Hepatocyte (in vitro differentiated cells): Measurements from ENCODE around the gene ATP2C2. TPM values are rescaled to one million over a fixed set of nuclear protein-coding genes. Genes with fewer than 3 reads are reported as not detected.
A peak's percentile ranks its signal among the peaks of the same experiment; 100 is the strongest.

Source experiments
- DNase-seq: peaks from one replicate; pipeline ENCODE4 v3.0.0-alpha.2; 2016; ENCODE audit warnings: low spot score
- H2AFZ ChIP-seq: fragments of 200-600 bp; sonication (generic); 2 replicates; pipeline ENCODE4 v1.6.0; 2016; ENCODE audit warnings: antibody characterized with exemption, mild to moderate bottlenecking
- H3K27ac ChIP-seq: fragments of 200-600 bp; sonication (generic); 2 replicates; pipeline ENCODE4 v1.5.1; 2016; ENCODE audit warnings: mild to moderate bottlenecking
- H3K27me3 ChIP-seq: fragments of 200-600 bp; sonication (generic); 2 replicates; pipeline ENCODE4 v1.6.1; 2016
- H3K36me3 ChIP-seq: fragments of 200-600 bp; sonication (generic); replicated peaks from 2 replicates; pipeline ENCODE4 v1.5.1; 2016; ENCODE audit warnings: low read depth; ENCODE audit not compliant: insufficient read depth
- H3K4me1 ChIP-seq: fragments of 200-600 bp; sonication (generic); 2 replicates; pipeline ENCODE4 v1.5.1; 2016; ENCODE audit warnings: mild to moderate bottlenecking, moderate library complexity; ENCODE audit not compliant: insufficient read depth
- H3K4me2 ChIP-seq: fragments of 200-600 bp; sonication (generic); 2 replicates; pipeline ENCODE4 v1.6.0; 2016
- H3K4me3 ChIP-seq: fragments of 200-600 bp; sonication (generic); 2 replicates; pipeline ENCODE4 v1.5.1; 2016; ENCODE audit warnings: mild to moderate bottlenecking
- H3K79me2 ChIP-seq: fragments of 200-600 bp; sonication (generic); 2 replicates; pipeline ENCODE4 v1.6.0; 2017; ENCODE audit warnings: mild to moderate bottlenecking
- H3K9me2 ChIP-seq: fragments of 200-600 bp; sonication (generic); replicated peaks from 2 replicates; pipeline ENCODE4 v1.6.0; 2017; ENCODE audit warnings: mild to moderate bottlenecking; ENCODE audit not compliant: insufficient read depth
- H3K9me3 ChIP-seq: fragments of 200-600 bp; sonication (generic); 2 replicates; pipeline ENCODE4 v1.5.1; 2016; ENCODE audit warnings: low read depth, mild to moderate bottlenecking
- H4K20me1 ChIP-seq: fragments of 200-600 bp; sonication (generic); 2 replicates; pipeline ENCODE4 v1.6.0; 2016; ENCODE audit warnings: mild to moderate bottlenecking; ENCODE audit not compliant: insufficient read depth, poor library complexity, severe bottlenecking
- EZH2 ChIP-seq: fragments of 200-600 bp; sonication (generic); IDR thresholded peaks from 2 replicates; pipeline ENCODE4 v1.6.1; 2016; ENCODE audit warnings: antibody characterized with exemption, mild to moderate bottlenecking, borderline replicate concordance
- EZH2phosphoT487 ChIP-seq: fragments of 200-600 bp; sonication (generic); IDR thresholded peaks from one replicate; pipeline ENCODE4 v1.6.1; 2018; ENCODE audit warnings: antibody characterized with exemption, mild to moderate bottlenecking, low read depth, moderate library complexity; ENCODE audit not compliant: unreplicated experiment, severe bottlenecking
- WGBS: methylation state at CpG from one replicate; pipeline ENCODE4 v1.1.6; 2016; ENCODE audit warnings: low lambda C conversion rate; ENCODE audit errors: missing lambda C conversion rate; 5-methylcytosine and 5-hydroxymethylcytosine counted together
- polyA plus RNA-seq: library from polyadenylated mRNA; unstranded; fragments of >200 nt; fragmentation: Nextera tagmentation; extraction: Ambion mirVana; gene quantifications from 2 replicates; pipeline ENCODE4 v1.2.1, GENCODE V29; 2016
- total RNA-seq: library from RNA; depleted of rRNA; stranded (reverse); fragments of >200 nt; gene quantifications from 2 replicates; pipeline ENCODE4 v1.2.3, GENCODE V29; 2014
- TF ChIP-seq, protein P1 (sequence below): fragments of 200-600 bp; sonication (generic); IDR thresholded peaks from 2 replicates; pipeline ENCODE4 v1.5.1; 2016; ENCODE audit warnings: antibody characterized with exemption, mild to moderate bottlenecking; ENCODE audit not compliant: poor library complexity

ATP2C2 gene
- total and polyA plus RNA-seq, 2 experiments from 2014 or later = 6.0 to 6.8 TPM

DNA sequence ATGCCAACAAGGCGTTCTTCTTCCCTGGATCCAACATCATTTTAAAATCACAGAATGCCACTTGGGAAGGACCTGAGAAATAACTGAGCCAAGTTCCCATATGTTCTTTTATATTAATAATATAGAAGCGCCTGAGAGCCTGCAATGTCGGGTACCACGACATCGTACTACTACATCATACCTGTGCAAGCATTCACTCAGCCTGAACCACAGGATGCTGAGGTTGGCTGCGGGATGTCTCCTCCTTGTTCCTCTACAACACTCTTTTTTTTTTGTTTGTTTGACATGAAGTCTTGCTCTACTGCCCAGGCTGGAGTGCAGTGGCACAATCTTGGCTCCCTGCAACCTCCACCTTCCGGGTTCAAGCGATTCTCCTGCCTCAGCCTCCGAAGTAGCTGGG, 2.1 kb upstream of the ATP2C2 start:
- Histone ChIP-seq H3K4me3 (no peak overlapping the region), H3K4me2 (no peak overlapping the region), H3K9me3 (no peaks in the 10 kb centered on the region), H3K27me3 (peaks cover 32% of the 10 kb centered on the region), H3K79me2 (no peaks in the 10 kb centered on the region), H4K20me1 (no peaks in the 10 kb centered on the region), H3K9me2 (no peaks in the 10 kb centered on the region), H3K4me1 (peaks cover 4% of the 10 kb centered on the region), H3K27ac (no peak overlapping the region), H2AFZ (no peak overlapping the region), H3K36me3 (no peaks in the 10 kb centered on the region)
- 87% methylated on average over 9 of the region's 9 CpGs for WGBS
- DNase-seq = no peak
- TF ChIP-seq EZH2 = no peak
- TF ChIP-seq EZH2phosphoT487 = no peak
- TF ChIP-seq, protein P1, sequence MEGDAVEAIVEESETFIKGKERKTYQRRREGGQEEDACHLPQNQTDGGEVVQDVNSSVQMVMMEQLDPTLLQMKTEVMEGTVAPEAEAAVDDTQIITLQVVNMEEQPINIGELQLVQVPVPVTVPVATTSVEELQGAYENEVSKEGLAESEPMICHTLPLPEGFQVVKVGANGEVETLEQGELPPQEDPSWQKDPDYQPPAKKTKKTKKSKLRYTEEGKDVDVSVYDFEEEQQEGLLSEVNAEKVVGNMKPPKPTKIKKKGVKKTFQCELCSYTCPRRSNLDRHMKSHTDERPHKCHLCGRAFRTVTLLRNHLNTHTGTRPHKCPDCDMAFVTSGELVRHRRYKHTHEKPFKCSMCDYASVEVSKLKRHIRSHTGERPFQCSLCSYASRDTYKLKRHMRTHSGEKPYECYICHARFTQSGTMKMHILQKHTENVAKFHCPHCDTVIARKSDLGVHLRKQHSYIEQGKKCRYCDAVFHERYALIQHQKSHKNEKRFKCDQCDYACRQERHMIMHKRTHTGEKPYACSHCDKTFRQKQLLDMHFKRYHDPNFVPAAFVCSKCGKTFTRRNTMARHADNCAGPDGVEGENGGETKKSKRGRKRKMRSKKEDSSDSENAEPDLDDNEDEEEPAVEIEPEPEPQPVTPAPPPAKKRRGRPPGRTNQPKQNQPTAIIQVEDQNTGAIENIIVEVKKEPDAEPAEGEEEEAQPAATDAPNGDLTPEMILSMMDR = no peak

DNA sequence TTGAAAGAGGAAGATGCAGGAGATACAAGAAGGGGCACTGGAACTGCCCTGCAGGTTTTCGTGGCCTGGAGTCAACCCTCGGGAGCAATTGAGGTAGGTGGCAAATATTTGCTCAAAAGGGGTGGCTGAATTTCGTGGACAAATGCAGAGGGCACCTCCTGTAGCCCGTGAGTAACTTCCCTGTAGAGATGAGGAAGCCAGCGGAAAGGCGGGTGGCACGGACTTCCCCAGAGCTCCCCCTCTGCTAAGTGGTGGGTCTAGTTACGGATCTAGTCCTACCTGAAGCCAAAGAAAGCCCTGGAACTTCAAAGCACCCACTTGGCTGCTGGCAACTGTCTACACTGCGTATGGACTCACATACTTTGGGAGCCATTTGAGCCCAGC, 1.0 kb upstream of the ATP2C2 start:
- Histone ChIP-seq H3K36me3 (no peaks in the 10 kb centered on the region), H4K20me1 (no peaks in the 10 kb centered on the region), H3K27me3 (peaks cover 32% of the 10 kb centered on the region), H3K27ac (no peak overlapping the region), H2AFZ (no peak overlapping the region), H3K9me3 (no peaks in the 10 kb centered on the region), H3K4me2 (no peak overlapping the region), H3K9me2 (no peaks in the 10 kb centered on the region), H3K79me2 (no peaks in the 10 kb centered on the region), H3K4me3 (no peak overlapping the region), H3K4me1 (peaks cover 4% of the 10 kb centered on the region)
- WGBS = 78% methylated on average over 9 of the region's 9 CpGs
- no peak for DNase-seq
- TF ChIP-seq EZH2 = no peak
- no peak for TF ChIP-seq EZH2phosphoT487
- TF ChIP-seq, protein P1 = no peak

DNA sequence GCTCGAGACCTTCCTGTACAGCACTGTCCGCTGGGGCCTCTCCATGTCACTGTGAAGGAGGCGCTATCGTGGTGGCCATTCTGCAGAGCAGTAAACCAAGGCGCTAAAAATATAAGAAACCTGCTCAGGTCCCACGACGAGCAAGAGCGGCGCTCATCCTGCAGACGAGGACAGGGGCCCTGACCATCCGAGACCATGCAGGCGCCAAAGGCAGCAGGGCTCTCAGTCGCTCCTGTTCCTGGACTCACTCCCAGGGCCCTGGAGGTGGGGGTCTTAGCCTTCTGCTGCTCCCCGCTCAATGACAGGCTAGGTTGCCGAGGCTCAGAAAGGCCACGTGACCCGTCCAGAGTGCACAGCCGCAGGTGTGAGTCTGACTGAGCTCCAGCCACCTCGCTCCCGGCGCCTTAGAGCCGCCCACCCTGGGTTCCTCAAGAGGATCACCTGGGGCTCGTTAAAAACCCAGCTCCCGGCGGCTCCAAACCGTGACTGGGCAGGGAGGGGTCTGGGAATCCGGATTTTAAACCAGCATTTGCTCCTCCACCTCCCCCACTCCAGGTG, 509 bp upstream of the ATP2C2 start:
- DNase-seq = peak; percentile 53
- H3K4me3 ChIP-seq = peak overlapping the region; percentile 43
- H4K20me1 ChIP-seq = no peaks in the 10 kb centered on the region
- H3K27ac ChIP-seq = peak overlapping the region; percentile 66
- no peaks in the 10 kb centered on the region for H3K9me2 ChIP-seq
- H2AFZ ChIP-seq = peak overlapping the region; percentile 92
- H3K4me2 ChIP-seq = peak overlapping the region; percentile 97
- peaks cover 4% of the 10 kb centered on the region for H3K4me1 ChIP-seq
- H3K79me2 ChIP-seq = no peaks in the 10 kb centered on the region
- H3K36me3 ChIP-seq = no peaks in the 10 kb centered on the region
- 32% methylated on average over 27 of the region's 27 CpGs for WGBS
- no peak for TF ChIP-seq EZH2
- TF ChIP-seq, protein P1 = no peak
- TF ChIP-seq EZH2phosphoT487 = no peak
- peaks cover 32% of the 10 kb centered on the region for H3K27me3 ChIP-seq
- no peaks in the 10 kb centered on the region for H3K9me3 ChIP-seq
